ENCODE results near the gene ENG.

ENG gene

DNA sequence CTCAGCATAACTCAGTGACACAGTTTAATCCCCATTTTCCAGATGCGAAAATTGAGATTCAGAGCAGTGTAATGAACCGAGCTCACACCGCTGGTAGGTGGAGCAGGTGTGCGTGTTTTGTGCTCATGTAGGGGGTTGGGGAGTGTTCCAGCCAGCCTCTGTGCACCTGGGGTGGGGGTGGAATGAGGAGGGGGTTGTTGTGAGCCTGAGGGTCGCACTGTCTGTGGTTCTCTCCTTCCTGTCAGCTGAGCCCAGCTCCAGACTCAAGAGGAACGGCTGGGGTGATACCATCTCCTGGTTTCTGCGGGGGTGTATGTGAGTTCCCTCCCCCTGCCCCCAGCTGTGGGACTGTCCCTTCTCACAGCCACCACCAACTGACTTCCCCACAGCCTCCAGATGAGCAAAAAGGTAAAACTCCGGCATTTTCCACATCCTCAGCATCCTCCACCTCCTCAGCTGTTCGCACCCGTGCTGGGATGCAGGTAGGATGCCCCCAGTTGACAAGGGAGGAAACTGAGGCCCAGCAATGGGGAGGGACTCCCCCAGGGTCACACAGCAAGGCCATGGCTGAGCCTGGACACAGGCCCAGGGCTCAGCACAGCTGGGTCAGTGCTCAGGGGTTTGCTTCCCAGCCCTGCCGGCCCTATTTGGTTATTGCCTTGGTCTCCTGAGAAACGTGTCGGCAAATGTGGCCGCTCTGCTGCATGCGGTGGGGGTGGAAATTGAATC is 78.1 kb downstream of the ENG start:
- Histone ChIP-seq H2AFZ (ENCODE audit: low read depth, low read length) (no peak overlapping the region), H3K4me2 (ENCODE audit: low read length) (peak overlapping the region; percentile 98)

DNA sequence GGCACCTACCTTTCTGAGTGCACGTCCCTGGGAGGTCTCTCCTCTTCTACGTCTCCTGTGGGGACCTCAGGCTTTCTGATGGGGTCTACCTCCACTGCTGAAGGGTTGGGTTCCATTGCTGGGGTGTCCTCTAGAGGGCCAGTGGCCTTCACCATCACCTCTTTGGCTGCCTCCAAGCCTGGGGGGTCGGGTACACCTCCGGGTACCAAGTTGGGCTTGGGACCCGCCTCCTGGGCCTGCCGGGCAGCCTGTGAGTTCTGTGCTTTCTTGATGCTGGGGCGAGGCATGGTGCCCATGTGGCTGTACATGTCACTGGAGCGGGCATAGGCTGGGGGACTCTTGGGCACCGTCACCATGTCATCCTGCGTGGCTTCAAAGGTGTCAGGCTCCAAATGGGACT is 80.5 kb downstream of the ENG start:
- TF ChIP-seq, protein P1, sequence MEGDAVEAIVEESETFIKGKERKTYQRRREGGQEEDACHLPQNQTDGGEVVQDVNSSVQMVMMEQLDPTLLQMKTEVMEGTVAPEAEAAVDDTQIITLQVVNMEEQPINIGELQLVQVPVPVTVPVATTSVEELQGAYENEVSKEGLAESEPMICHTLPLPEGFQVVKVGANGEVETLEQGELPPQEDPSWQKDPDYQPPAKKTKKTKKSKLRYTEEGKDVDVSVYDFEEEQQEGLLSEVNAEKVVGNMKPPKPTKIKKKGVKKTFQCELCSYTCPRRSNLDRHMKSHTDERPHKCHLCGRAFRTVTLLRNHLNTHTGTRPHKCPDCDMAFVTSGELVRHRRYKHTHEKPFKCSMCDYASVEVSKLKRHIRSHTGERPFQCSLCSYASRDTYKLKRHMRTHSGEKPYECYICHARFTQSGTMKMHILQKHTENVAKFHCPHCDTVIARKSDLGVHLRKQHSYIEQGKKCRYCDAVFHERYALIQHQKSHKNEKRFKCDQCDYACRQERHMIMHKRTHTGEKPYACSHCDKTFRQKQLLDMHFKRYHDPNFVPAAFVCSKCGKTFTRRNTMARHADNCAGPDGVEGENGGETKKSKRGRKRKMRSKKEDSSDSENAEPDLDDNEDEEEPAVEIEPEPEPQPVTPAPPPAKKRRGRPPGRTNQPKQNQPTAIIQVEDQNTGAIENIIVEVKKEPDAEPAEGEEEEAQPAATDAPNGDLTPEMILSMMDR (IDR thresholded peaks at IDR 0.05; ENCODE audit: low read depth, low read length): no peak
- no peak for TF ChIP-seq EZH2phosphoT487 (IDR thresholded peaks at IDR 0.05; ENCODE audit: low read depth)
- H2AFZ ChIP-seq (ENCODE audit: low read depth, low read length): no peak overlapping the region
- no peak overlapping the region for H3K9ac ChIP-seq (ENCODE audit: low read length)
- H3K4me2 ChIP-seq (ENCODE audit: low read length): no peak overlapping the region
- no peaks in the 10 kb centered on the region for H3K9me3 ChIP-seq (ENCODE audit: insufficient read depth, low read length)
- no peak overlapping the region for H3K4me3 ChIP-seq (ENCODE audit: low read length)
- no peaks in the 10 kb centered on the region for H3K27me3 ChIP-seq (ENCODE audit: low read depth, low read length)
- H3K27ac ChIP-seq (ENCODE audit: low read length): no peak overlapping the region
- H4K20me1 ChIP-seq (ENCODE audit: insufficient read depth, low read length): peaks cover 54% of the 10 kb centered on the region
- peaks cover 45% of the 10 kb centered on the region for H3K36me3 ChIP-seq (replicated peaks; ENCODE audit: low read depth, low read length)
- H3K79me2 ChIP-seq (ENCODE audit: low read length): peaks cover 55% of the 10 kb centered on the region
- H3K4me1 ChIP-seq (ENCODE audit: low read length): peaks cover 27% of the 10 kb centered on the region

More for the DNA sequence above, 78.1 kb downstream of the ENG start:
- peaks cover 39% of the 10 kb centered on the region for H3K79me2 ChIP-seq (ENCODE audit: low read length)
- peak overlapping the region; percentile 98 for H3K27ac ChIP-seq (ENCODE audit: low read length)
- H3K36me3 ChIP-seq (replicated peaks; ENCODE audit: low read depth, low read length): peaks cover 30% of the 10 kb centered on the region
- peak overlapping the region; percentile 92 for H3K9ac ChIP-seq (ENCODE audit: low read length)
- peaks cover 33% of the 10 kb centered on the region for H4K20me1 ChIP-seq (ENCODE audit: insufficient read depth, low read length)
- H3K9me3 ChIP-seq (ENCODE audit: insufficient read depth, low read length): no peaks in the 10 kb centered on the region
- TF ChIP-seq, protein P1 (IDR thresholded peaks at IDR 0.05; ENCODE audit: low read depth, low read length): no peak
- no peak for TF ChIP-seq EZH2phosphoT487 (IDR thresholded peaks at IDR 0.05; ENCODE audit: low read depth)
- peaks cover 32% of the 10 kb centered on the region for H3K4me1 ChIP-seq (ENCODE audit: low read length)
- no peaks in the 10 kb centered on the region for H3K27me3 ChIP-seq (ENCODE audit: low read depth, low read length)
- peak overlapping the region; percentile 85 for H3K4me3 ChIP-seq (ENCODE audit: low read length)

DNA sequence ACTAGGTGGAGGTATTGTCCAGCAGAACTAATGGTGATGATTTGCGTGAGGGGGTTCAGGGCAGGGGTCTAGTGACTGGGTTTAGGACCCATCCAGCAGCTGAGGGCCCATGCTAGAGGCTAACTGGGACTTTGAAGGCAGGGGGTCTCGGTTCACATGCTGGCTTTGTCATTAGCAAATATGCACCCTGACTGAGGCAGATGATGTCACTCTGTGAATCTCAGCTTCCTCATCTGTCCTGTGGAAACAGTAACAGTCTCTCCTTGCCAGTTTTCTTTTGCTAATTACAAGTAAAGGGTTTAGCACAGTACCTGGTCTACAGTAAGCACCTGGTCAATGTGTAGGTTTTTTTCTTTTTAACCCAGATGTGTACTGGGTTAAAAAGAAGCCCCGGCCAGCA is 81.2 kb downstream of the ENG start:
- Histone ChIP-seq H2AFZ (ENCODE audit: low read depth, low read length) (no peak overlapping the region), H3K36me3 (replicated peaks; ENCODE audit: low read depth, low read length) (peaks cover 48% of the 10 kb centered on the region), H4K20me1 (ENCODE audit: insufficient read depth, low read length) (peaks cover 61% of the 10 kb centered on the region), H3K9me3 (ENCODE audit: insufficient read depth, low read length) (no peaks in the 10 kb centered on the region), H3K4me3 (ENCODE audit: low read length) (no peak overlapping the region), H3K4me2 (ENCODE audit: low read length) (no peak overlapping the region), H3K4me1 (ENCODE audit: low read length) (peaks cover 23% of the 10 kb centered on the region), H3K27ac (ENCODE audit: low read length) (no peak overlapping the region), H3K9ac (ENCODE audit: low read length) (no peak overlapping the region), H3K79me2 (ENCODE audit: low read length) (peaks cover 56% of the 10 kb centered on the region), H3K27me3 (ENCODE audit: low read depth, low read length) (no peaks in the 10 kb centered on the region)
- TF ChIP-seq, protein P1 (IDR thresholded peaks at IDR 0.05; ENCODE audit: low read depth, low read length): no peak
- TF ChIP-seq EZH2phosphoT487 (IDR thresholded peaks at IDR 0.05; ENCODE audit: low read depth): no peak

DNA sequence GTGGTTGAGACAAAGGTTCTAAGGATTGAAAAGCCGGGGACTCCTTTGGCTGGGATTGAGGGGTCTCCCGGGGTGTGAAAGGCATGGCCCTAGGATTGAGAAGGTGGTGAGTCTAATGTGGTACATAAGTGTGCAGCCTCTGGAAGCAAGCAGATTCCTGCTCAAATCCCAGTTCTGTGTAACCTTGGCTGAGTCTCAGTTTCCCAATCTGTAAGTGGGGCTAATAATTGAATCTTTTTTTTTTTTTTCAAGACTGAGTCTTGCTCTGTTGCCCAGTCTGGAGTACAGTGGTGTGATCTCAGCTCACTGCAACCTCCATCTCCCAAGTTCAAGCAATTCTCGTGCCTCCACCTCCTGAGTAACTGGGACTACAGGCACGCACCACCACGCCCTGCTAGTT is 81.9 kb downstream of the ENG start:
- Histone ChIP-seq H3K9me3 (ENCODE audit: insufficient read depth, low read length) (no peaks in the 10 kb centered on the region), H3K4me2 (ENCODE audit: low read length) (no peak overlapping the region), H2AFZ (ENCODE audit: low read depth, low read length) (no peak overlapping the region), H3K27me3 (ENCODE audit: low read depth, low read length) (no peaks in the 10 kb centered on the region), H4K20me1 (ENCODE audit: insufficient read depth, low read length) (peaks cover 68% of the 10 kb centered on the region), H3K4me1 (ENCODE audit: low read length) (peaks cover 23% of the 10 kb centered on the region), H3K4me3 (ENCODE audit: low read length) (no peak overlapping the region), H3K27ac (ENCODE audit: low read length) (no peak overlapping the region), H3K9ac (ENCODE audit: low read length) (no peak overlapping the region), H3K79me2 (ENCODE audit: low read length) (peaks cover 50% of the 10 kb centered on the region), H3K36me3 (replicated peaks; ENCODE audit: low read depth, low read length) (peaks cover 55% of the 10 kb centered on the region)
- TF ChIP-seq EZH2phosphoT487 (IDR thresholded peaks at IDR 0.05; ENCODE audit: low read depth): no peak
- TF ChIP-seq, protein P1 (IDR thresholded peaks at IDR 0.05; ENCODE audit: low read depth, low read length): no peak
